ENCODE measurements around the gene CBLB. TPM values are rescaled to one million over a fixed set of nuclear protein-coding genes. Genes with fewer than 3 reads are reported as not detected.

CBLB gene
- total and polyA plus RNA-seq, 9 of the 15 experiments (the other 6 are each of a cell fraction or from before 2014, with no cell fraction given), result 1.8 to 8.1 (median 5.3) TPM

GRCh38 chr3:105614288-105615030 is 254.4 kb downstream of the CBLB start (continued):
- TF ChIP-seq ZBTB40 (IDR thresholded peaks at IDR 0.05) (no peak), ZBTB40 (CRISPR knock-in tag; IDR thresholded peaks at IDR 0.05) (no peak), NFYB (IDR thresholded peaks at IDR 0.05; ENCODE audit: extremely low read depth, insufficient read length) (no peak), DEAF1 (CRISPR knock-in tag; IDR thresholded peaks at IDR 0.05) (no peak), ZNF518B (CRISPR knock-in tag; IDR thresholded peaks at IDR 0.05) (no peak)
- TF ChIP-seq, protein P1, sequence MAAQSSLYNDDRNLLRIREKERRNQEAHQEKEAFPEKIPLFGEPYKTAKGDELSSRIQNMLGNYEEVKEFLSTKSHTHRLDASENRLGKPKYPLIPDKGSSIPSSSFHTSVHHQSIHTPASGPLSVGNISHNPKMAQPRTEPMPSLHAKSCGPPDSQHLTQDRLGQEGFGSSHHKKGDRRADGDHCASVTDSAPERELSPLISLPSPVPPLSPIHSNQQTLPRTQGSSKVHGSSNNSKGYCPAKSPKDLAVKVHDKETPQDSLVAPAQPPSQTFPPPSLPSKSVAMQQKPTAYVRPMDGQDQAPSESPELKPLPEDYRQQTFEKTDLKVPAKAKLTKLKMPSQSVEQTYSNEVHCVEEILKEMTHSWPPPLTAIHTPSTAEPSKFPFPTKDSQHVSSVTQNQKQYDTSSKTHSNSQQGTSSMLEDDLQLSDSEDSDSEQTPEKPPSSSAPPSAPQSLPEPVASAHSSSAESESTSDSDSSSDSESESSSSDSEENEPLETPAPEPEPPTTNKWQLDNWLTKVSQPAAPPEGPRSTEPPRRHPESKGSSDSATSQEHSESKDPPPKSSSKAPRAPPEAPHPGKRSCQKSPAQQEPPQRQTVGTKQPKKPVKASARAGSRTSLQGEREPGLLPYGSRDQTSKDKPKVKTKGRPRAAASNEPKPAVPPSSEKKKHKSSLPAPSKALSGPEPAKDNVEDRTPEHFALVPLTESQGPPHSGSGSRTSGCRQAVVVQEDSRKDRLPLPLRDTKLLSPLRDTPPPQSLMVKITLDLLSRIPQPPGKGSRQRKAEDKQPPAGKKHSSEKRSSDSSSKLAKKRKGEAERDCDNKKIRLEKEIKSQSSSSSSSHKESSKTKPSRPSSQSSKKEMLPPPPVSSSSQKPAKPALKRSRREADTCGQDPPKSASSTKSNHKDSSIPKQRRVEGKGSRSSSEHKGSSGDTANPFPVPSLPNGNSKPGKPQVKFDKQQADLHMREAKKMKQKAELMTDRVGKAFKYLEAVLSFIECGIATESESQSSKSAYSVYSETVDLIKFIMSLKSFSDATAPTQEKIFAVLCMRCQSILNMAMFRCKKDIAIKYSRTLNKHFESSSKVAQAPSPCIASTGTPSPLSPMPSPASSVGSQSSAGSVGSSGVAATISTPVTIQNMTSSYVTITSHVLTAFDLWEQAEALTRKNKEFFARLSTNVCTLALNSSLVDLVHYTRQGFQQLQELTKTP (IDR thresholded peaks at IDR 0.05; ENCODE audit: low read depth in 1 of 2, partially characterized antibody in 2 of 2), result no peak

Data from K562 (cell line).